Muscle of leg (tissue), 11 donors: ENCODE data around the gene DPYD. TPM values are rescaled to one million over a fixed set of nuclear protein-coding genes. Genes with fewer than 3 reads are reported as not detected.

Source experiments
- DNase-seq: peaks from one replicate; pipeline ENCODE4 v3.0.0; 2013
- H3K27ac ChIP-seq: one replicate; pipeline ENCODE4 v1.5.1; 2013; ENCODE audit warnings: mild to moderate bottlenecking, low read length, control low read depth
- H3K27me3 ChIP-seq: one replicate; pipeline ENCODE4 v1.6.1; 2013; ENCODE audit warnings: low read length; ENCODE audit not compliant: control insufficient read depth, insufficient read depth
- H3K36me3 ChIP-seq: one replicate; pipeline ENCODE4 v1.6.1; 2013; ENCODE audit warnings: low read length; ENCODE audit not compliant: control insufficient read depth, insufficient read depth
- H3K4me1 ChIP-seq: one replicate; pipeline ENCODE4 v1.6.1; 2013; ENCODE audit warnings: low read length; ENCODE audit not compliant: control insufficient read depth, insufficient read depth
- H3K4me3 ChIP-seq: one replicate; pipeline ENCODE4 v1.5.1; 2013; ENCODE audit warnings: low read length, control low read depth
- H3K9me3 ChIP-seq: replicated peaks from 2 replicates; pipeline ENCODE4 v1.6.1; 2013; ENCODE audit warnings: low read depth, low read length; ENCODE audit not compliant: control insufficient read depth
- WGBS: methylation state at CpG from one replicate; pipeline ENCODE4 v1.1.5; 2013; ENCODE audit warnings: missing lambda C conversion rate; ENCODE audit not compliant: insufficient coverage; 5-methylcytosine and 5-hydroxymethylcytosine counted together
- polyA plus RNA-seq, 8 donors: library from polyadenylated mRNA; unstranded; fragments of 120-200 nt; gene quantifications; one replicate each; pipeline versions ENCODE4 v1.2.1 to v1.2.3, GENCODE V29; 2013; ENCODE audit warnings: inconsistent platforms in 1 of 8, low replicate concordance in 1 of 8; ENCODE audit not compliant: insufficient read length in 8 of 8, insufficient read depth in 1 of 8
- total RNA-seq: library from RNA; stranded (reverse); fragments of 120-200 nt; gene quantifications from one replicate; pipeline ENCODE4 v1.2.4, GENCODE V29; 2013

The DPYD gene
- total and polyA plus RNA-seq, 9 donors: 7.3 to 14.7 (median 9.8) TPM

DNA sequence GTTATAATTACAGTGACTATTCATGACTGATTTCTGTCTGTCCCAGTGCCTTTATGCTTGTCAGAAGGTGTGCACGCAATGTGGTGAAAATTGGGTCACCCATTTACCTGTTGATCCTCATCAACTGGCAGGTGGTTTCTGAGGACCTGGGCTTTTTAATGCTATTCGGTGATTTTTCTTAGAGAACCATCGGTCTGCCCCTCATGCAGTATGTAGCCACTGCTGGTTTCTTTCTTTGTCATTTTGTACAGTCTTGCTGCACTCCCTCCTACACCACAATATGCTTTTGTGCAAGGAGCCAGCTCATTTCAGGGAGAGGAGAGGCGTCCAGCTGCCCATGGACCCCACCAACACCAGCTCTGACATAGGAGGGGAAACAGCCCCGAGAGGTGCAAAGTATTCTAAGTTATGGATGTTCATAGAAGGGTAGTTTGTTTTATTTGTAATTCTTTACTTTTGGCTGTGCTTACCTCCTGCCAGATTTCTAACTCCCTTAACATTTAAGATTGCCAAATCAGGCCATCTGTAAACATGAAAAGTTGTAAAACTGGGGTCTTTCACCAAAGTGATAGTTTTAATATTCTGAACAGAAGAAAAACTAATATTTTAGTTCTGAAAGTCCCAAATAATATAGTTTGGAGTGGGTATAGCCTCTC, 873.9 kb downstream of the DPYD start:
- peak overlapping the region; percentile 11 for H3K4me3 ChIP-seq
- 88% methylated on average over 1 of the region's 5 CpGs for WGBS
- peak; percentile 79 for DNase-seq
- peaks cover 10% of the 10 kb centered on the region for H3K9me3 ChIP-seq
- no peaks in the 10 kb centered on the region for H3K4me1 ChIP-seq
- H3K36me3 ChIP-seq: no peaks in the 10 kb centered on the region
- no peaks in the 10 kb centered on the region for H3K27me3 ChIP-seq
- peak overlapping the region; percentile 73 for H3K27ac ChIP-seq

- Histone ChIP-seq H3K27me3 (no peaks in the 10 kb centered on the region), H3K27ac (no peak overlapping the region), H3K4me1 (no peaks in the 10 kb centered on the region), H3K9me3 (peaks cover 10% of the 10 kb centered on the region), H3K36me3 (no peaks in the 10 kb centered on the region), H3K4me3 (no peak overlapping the region)
- DNase-seq: no peak
- 98% methylated on average over 5 of the region's 7 CpGs for WGBS
Measured at GRCh38 chr1:97044159-97044760, 876.6 kb downstream of the DPYD start.

DNA sequence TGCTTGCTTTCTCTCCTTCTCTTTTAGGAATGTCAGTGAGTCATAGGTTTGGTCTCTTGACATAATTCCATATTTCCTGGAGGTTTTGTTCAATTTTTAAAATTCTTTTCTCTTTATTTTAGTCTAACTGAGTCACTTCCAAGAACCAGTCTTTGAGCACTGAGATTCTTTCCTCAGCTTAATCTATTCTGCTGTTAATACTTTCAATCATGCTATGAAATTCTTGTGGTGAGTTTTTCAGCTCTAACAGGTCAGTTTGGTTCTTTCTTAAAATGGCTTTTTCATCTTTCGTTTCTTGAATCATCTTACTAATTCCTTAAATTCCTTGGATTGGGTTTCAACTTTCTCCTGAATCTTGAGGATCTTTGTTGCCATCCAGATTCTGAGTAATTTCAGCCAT, 878.3 kb downstream of the DPYD start:
- peaks cover 10% of the 10 kb centered on the region for H3K9me3 ChIP-seq
- WGBS: 83% methylated on average over 1 of the region's 1 CpG

GRCh38 chr1:97041026-97041425, 879.8 kb downstream of the DPYD start:
- H3K4me1 ChIP-seq: no peaks in the 10 kb centered on the region
- H3K27me3 ChIP-seq: no peaks in the 10 kb centered on the region
- peaks cover 10% of the 10 kb centered on the region for H3K9me3 ChIP-seq
- no peak overlapping the region for H3K4me3 ChIP-seq
- no peak overlapping the region for H3K27ac ChIP-seq
- 100% methylated on average over 1 of the region's 2 CpGs for WGBS
- H3K36me3 ChIP-seq: no peaks in the 10 kb centered on the region
- no peak for DNase-seq

More for the DNA sequence above, 878.3 kb downstream of the DPYD start:
- Histone ChIP-seq H3K27ac (no peak overlapping the region), H3K4me1 (no peaks in the 10 kb centered on the region), H3K4me3 (no peak overlapping the region), H3K27me3 (no peaks in the 10 kb centered on the region), H3K36me3 (no peaks in the 10 kb centered on the region)
- no peak for DNase-seq

- Histone ChIP-seq H3K27ac (no peak overlapping the region), H3K4me1 (no peaks in the 10 kb centered on the region), H3K36me3 (no peaks in the 10 kb centered on the region), H3K4me3 (no peak overlapping the region), H3K9me3 (peaks cover 10% of the 10 kb centered on the region), H3K27me3 (no peaks in the 10 kb centered on the region)
- WGBS: no CpG with 5 or more reads among the region's 4 CpGs
- no peak for DNase-seq
Measured at GRCh38 chr1:97038410-97038809, 882.4 kb downstream of the DPYD start.

DNA sequence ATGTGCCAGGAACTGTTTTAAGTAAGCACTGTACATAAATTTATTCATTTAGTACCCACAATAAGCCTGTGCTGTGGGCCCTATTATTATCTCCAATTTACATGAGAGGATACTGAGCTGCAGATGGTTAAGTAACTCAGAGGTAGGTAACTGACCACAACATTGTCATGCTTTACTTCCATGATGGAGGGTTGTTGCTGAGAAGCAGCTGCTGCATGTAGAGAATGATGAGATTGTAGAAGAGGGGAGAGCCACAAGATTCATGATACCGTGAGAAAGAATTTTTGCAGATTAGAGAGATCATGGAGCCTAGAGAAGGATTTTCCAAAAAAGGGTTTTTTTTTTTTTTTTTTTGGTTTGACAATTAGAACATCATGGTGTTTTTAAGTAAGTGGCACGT, 886.2 kb downstream of the DPYD start:
- no peaks in the 10 kb centered on the region for H3K27me3 ChIP-seq
- H3K27ac ChIP-seq: no peak overlapping the region
- H3K9me3 ChIP-seq: no peaks in the 10 kb centered on the region
- H3K36me3 ChIP-seq: no peaks in the 10 kb centered on the region
- 82% methylated on average over 2 of the region's 2 CpGs for WGBS
- no peak for DNase-seq
- no peak overlapping the region for H3K4me3 ChIP-seq
- no peaks in the 10 kb centered on the region for H3K4me1 ChIP-seq

DNA sequence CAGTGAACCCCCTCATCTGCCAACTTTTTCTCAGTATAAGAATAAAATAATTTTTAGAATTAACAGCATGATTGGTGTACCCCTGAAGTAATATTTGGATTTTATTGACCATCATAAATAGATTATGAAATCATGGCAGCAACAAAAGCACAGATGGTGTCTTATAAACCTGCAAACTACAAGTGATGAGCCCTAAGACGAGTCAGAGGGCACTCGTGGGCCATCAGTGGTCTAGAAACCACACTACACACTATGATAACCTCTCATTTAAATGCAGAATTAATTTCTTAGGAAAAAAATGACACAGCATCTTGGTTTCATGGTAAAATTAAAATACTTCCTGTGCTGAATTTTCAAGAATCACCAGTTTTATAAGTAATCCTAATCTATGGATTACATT, 886.9 kb downstream of the DPYD start:
- no peaks in the 10 kb centered on the region for H3K9me3 ChIP-seq
- H3K36me3 ChIP-seq: no peaks in the 10 kb centered on the region
- WGBS: no CpG with 5 or more reads among the region's 2 CpGs
- no peak for DNase-seq
- no peak overlapping the region for H3K4me3 ChIP-seq
- H3K27ac ChIP-seq: no peak overlapping the region
- no peaks in the 10 kb centered on the region for H3K4me1 ChIP-seq
- H3K27me3 ChIP-seq: no peaks in the 10 kb centered on the region
